HL-60 (cell line): ENCODE measurements around the gene CENPP.

Experiments used
- CTCF ChIP-seq: IDR thresholded peaks from one replicate; pipeline ENCODE4 v1.5.1; 2011; ENCODE audit warnings: low read length, control low read depth, inconsistent platforms; ENCODE audit not compliant: insufficient read depth
- POLR2AphosphoS5 ChIP-seq: IDR thresholded peaks from 2 replicates; pipeline ENCODE4 v1.6.1; 2012; ENCODE audit warnings: low read depth

GRCh38 chr9:92457576-92457975 lies 131.8 kb downstream of the CENPP start:
- TF ChIP-seq CTCF, result no peak
- TF ChIP-seq POLR2AphosphoS5, result no peak
